Ishikawa (cell line): ENCODE results near the gene ZNF365.

Source experiments
- CEBPB ChIP-seq: IDR thresholded peaks from 2 replicates; pipeline ENCODE4 v1.6.1; 2012
- CREB1 ChIP-seq: IDR thresholded peaks from 2 replicates; pipeline ENCODE4 v1.6.1; 2012; ENCODE audit warnings: low read depth
- EGR1 ChIP-seq: IDR thresholded peaks from 2 replicates; pipeline ENCODE4 v1.6.1; 2012
- EP300 ChIP-seq: IDR thresholded peaks from 2 replicates; pipeline ENCODE4 v1.6.1; 2012; ENCODE audit warnings: borderline replicate concordance
- FOXM1 ChIP-seq: IDR thresholded peaks from 2 replicates; pipeline ENCODE4 v1.6.1; 2012; ENCODE audit warnings: low read depth, borderline replicate concordance
- MAX ChIP-seq: IDR thresholded peaks from 2 replicates; pipeline ENCODE4 v1.6.1; 2012
- NFIC ChIP-seq: IDR thresholded peaks from 2 replicates; pipeline ENCODE4 v1.6.1; 2012
- RAD21 ChIP-seq: IDR thresholded peaks from 2 replicates; pipeline ENCODE4 v1.6.1; 2012; ENCODE audit warnings: low read depth
- REST ChIP-seq: IDR thresholded peaks from 2 replicates; pipeline ENCODE4 v1.6.1; 2012; ENCODE audit warnings: low read depth, mild to moderate bottlenecking
- TAF1 ChIP-seq: IDR thresholded peaks from 2 replicates; pipeline ENCODE4 v1.6.1; 2012; ENCODE audit warnings: low read depth, mild to moderate bottlenecking
- TCF12 ChIP-seq: IDR thresholded peaks from 2 replicates; pipeline ENCODE4 v1.6.1; 2012; ENCODE audit warnings: low read depth
- TEAD4 ChIP-seq: IDR thresholded peaks from 2 replicates; pipeline ENCODE4 v1.6.1; 2012
- USF1 ChIP-seq: IDR thresholded peaks from 2 replicates; pipeline ENCODE4 v1.6.1; 2012
- YY1 ChIP-seq: IDR thresholded peaks from 2 replicates; pipeline ENCODE4 v1.6.1; 2012; ENCODE audit warnings: low read depth
- ZBTB7A ChIP-seq: IDR thresholded peaks from 2 replicates; pipeline ENCODE4 v1.6.1; 2012; ENCODE audit warnings: low read depth

The ZNF365 gene

GRCh38 chr10:62390497-62391176 is 16.5 kb downstream of the ZNF365 start:
- TF ChIP-seq TEAD4 (no peak), RAD21 (no peak), TAF1 (no peak), MAX (no peak), CEBPB (no peak), FOXM1 (no peak), YY1 (no peak), TCF12 (no peak), EGR1 (no peak), ZBTB7A (no peak), CREB1 (no peak)

GRCh38 chr10:62393237-62393636 is 19.1 kb downstream of the ZNF365 start:
- TF ChIP-seq TEAD4 (no peak), ZBTB7A (no peak), EP300 (no peak), TCF12 (no peak), MAX (no peak), YY1 (no peak), RAD21 (no peak), CREB1 (no peak), NFIC (no peak), FOXM1 (no peak), EGR1 (no peak), REST (no peak), TAF1 (no peak), USF1 (no peak)

- no peak for TF ChIP-seq YY1
- no peak for TF ChIP-seq NFIC
- TF ChIP-seq EP300: no peak
- no peak for TF ChIP-seq MAX
- TF ChIP-seq TAF1: no peak
- no peak for TF ChIP-seq ZBTB7A
- TF ChIP-seq FOXM1: no peak
Measured at GRCh38 chr10:62394556-62395018, 20.4 kb downstream of the ZNF365 start.

- TF ChIP-seq ZBTB7A (no peak), MAX (no peak), CEBPB (no peak), RAD21 (no peak), TCF12 (no peak), TEAD4 (no peak), CREB1 (no peak), REST (no peak), TAF1 (no peak), USF1 (no peak), NFIC (no peak), EP300 (no peak), YY1 (no peak), EGR1 (no peak), FOXM1 (no peak)
Measured at GRCh38 chr10:62395892-62396291, 21.7 kb downstream of the ZNF365 start.

- TF ChIP-seq TCF12: no peak
- TF ChIP-seq TAF1: no peak
- TF ChIP-seq NFIC: no peak
- no peak for TF ChIP-seq USF1
- no peak for TF ChIP-seq EGR1
- no peak for TF ChIP-seq REST
Measured at GRCh38 chr10:62396864-62397263, 22.7 kb downstream of the ZNF365 start.
